Vagina (tissue), 2 donors: ENCODE measurements around the gene OR2B2. TPM values are rescaled to one million over a fixed set of nuclear protein-coding genes. Genes with fewer than 3 reads are reported as not detected.
A peak's percentile ranks its signal among the peaks of the same experiment; 100 is the strongest.

Source experiments
- DNase-seq, 2 donors: peaks; one replicate each; pipeline ENCODE4 v3.0.0-alpha.2; 2017; ENCODE audit errors: extremely low spot score in 2 of 2
- H3K27ac ChIP-seq: fragments of 200-600 bp; sonication (generic); one replicate; pipeline ENCODE4 v1.5.1; 2019
- H3K27me3 ChIP-seq: fragments of 200-600 bp; sonication (generic); one replicate; pipeline ENCODE4 v1.5.1; 2019
- H3K36me3 ChIP-seq, 2 donors: fragments of 200-600 bp; sonication (generic); one replicate each; pipeline ENCODE4 v1.5.1; 2017 to 2019
- H3K4me1 ChIP-seq: fragments of 200-600 bp; sonication (generic); one replicate; pipeline ENCODE4 v1.5.1; 2019
- H3K4me3 ChIP-seq, 2 donors: fragments of 200-600 bp; sonication (generic); 1 replicate in 1 of 2; 2 replicates in 1 of 2; pipeline ENCODE4 v1.5.1; 2016 to 2019
- H3K9me3 ChIP-seq: fragments of 200-600 bp; sonication (generic); one replicate; pipeline ENCODE4 v1.5.1; 2019
- POLR2A ChIP-seq, 2 donors: fragments of 450-650 bp; IDR thresholded peaks; one replicate each; pipeline ENCODE4 v1.6.1; 2017; ENCODE audit warnings: antibody characterized with exemption in 2 of 2, mild to moderate bottlenecking in 2 of 2, moderate library complexity in 2 of 2
- POLR2AphosphoS5 ChIP-seq, 2 donors: sonication (generic); formaldehyde crosslinking; IDR thresholded peaks; one replicate each; pipeline ENCODE4 v1.9.0; 2017; ENCODE audit warnings: antibody characterized with exemption in 2 of 2, mild to moderate bottlenecking in 2 of 2, low read depth in 1 of 2; ENCODE audit not compliant: insufficient read depth in 1 of 2
- intact Hi-C: fragments of 100-400 bp; cut with DNase I; formaldehyde crosslinking; loops from one replicate; pipeline ENCODE4 v1.15.1; 2023
- total RNA-seq: library from RNA; depleted of rRNA; stranded (reverse); fragments of >200 nt; gene quantifications from one replicate; pipeline ENCODE4 v1.2.3, GENCODE V29; 2016
- TF ChIP-seq, protein P1 (sequence below), 3 experiments: fragments of 450-650 bp in 2 of 3; fragments of 200-600 bp in 1 of 3; sonication (generic) in 1 of 3; IDR thresholded peaks; one replicate each; pipeline ENCODE4 v1.5.1; 2017 to 2019; ENCODE audit warnings: antibody characterized with exemption in 3 of 3, mild to moderate bottlenecking in 2 of 3, moderate library complexity in 2 of 3

The OR2B2 gene
- total RNA-seq, 1 donor from 2014 or later, result not detected

DNA sequence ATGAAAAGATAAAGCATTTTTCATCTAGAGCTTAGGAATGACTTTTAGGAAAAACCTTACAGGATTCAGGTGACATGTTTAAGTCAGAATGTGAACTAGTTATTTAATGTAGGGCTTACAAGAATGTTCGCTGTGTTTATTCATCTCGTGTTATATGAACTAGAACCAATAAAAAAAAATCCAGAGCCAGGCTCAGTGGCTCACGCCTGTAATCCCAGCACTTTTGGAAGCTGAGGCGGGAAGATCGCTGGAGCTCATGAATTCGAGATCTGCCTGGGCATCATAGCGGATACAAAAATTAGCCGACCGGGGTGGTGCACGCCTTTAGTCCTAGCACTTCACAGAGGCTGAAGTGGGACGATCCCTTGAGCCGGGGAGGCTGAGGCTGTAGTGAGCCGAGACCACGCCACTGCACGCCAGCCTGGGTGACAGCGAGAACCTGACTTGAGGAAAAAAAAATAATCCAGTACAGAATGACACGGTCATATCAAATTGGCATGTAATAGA, 46.3 kb downstream of the OR2B2 start:
- intact Hi-C loops, result no loop called here
- no peaks in the 10 kb centered on the region for H3K9me3 ChIP-seq
- no peaks in the 10 kb centered on the region for H3K36me3 ChIP-seq
- no peaks in the 10 kb centered on the region for H3K27me3 ChIP-seq
- H3K4me1 ChIP-seq, result peaks cover 41% of the 10 kb centered on the region
- no peak overlapping the region for H3K27ac ChIP-seq
- H3K4me3 ChIP-seq, result peak overlapping the region; percentile 55 to 62
- TF ChIP-seq, protein P1, sequence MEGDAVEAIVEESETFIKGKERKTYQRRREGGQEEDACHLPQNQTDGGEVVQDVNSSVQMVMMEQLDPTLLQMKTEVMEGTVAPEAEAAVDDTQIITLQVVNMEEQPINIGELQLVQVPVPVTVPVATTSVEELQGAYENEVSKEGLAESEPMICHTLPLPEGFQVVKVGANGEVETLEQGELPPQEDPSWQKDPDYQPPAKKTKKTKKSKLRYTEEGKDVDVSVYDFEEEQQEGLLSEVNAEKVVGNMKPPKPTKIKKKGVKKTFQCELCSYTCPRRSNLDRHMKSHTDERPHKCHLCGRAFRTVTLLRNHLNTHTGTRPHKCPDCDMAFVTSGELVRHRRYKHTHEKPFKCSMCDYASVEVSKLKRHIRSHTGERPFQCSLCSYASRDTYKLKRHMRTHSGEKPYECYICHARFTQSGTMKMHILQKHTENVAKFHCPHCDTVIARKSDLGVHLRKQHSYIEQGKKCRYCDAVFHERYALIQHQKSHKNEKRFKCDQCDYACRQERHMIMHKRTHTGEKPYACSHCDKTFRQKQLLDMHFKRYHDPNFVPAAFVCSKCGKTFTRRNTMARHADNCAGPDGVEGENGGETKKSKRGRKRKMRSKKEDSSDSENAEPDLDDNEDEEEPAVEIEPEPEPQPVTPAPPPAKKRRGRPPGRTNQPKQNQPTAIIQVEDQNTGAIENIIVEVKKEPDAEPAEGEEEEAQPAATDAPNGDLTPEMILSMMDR (IDR thresholded peaks at IDR 0.05), result no peak
- TF ChIP-seq POLR2A (IDR thresholded peaks at IDR 0.05), result no peak
- TF ChIP-seq POLR2AphosphoS5 (IDR thresholded peaks at IDR 0.05; ENCODE audit: insufficient read depth in 1 of 2, low read depth in 1 of 2), result no peak
- no peak for DNase-seq

DNA sequence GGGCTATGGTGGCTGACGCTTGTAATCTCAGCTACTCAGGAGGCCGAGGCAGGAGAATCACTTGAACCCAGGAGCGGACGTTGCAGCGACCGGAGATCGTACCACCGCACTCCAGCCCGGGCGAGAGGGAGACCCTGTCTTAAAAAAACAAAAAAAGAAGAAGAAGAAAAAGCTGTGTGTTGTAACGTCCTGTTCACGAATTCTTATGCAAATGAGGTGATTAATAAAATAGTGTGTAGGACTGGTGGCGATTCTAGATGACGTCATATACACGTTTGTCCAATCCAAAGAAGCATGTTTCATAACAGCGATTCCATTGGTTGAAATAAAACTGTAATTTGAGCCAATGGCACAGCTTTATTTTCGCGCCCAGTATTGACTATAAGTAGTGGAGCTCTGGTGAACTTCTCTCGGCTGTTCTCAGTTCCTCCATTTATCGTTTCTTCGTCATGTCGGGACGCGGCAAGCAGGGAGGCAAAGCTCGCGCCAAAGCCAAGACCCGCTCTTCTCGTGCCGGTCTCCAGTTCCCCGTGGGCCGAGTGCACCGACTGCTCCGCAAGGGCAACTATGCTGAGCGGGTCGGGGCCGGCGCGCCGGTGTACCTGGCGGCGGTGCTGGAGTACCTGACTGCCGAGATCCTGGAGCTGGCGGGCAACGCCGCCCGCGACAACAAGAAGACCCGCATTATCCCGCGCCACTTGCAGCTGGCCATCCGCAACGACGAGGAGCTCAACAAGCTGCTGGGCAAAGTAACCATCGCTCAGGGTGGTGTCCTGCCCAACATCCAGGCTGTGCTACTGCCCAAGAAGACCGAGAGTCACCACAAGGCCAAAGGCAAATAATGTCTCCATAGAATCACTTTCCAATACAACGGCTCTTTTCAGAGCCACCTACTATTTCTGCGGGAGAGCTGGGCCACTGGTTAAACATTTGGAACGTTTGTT, 47.0 kb downstream of the OR2B2 start:
- Histone ChIP-seq H3K27ac (peak overlapping the region; percentile 68), H3K9me3 (no peaks in the 10 kb centered on the region), H3K36me3 (no peaks in the 10 kb centered on the region), H3K27me3 (no peaks in the 10 kb centered on the region), H3K4me1 (peaks cover 41% of the 10 kb centered on the region), H3K4me3 (peak overlapping the region; percentile 55 to 62)
- intact Hi-C loops, result no loop called here
- DNase-seq, result no peak
- TF ChIP-seq POLR2AphosphoS5 (IDR thresholded peaks at IDR 0.05; ENCODE audit: insufficient read depth in 1 of 2, low read depth in 1 of 2), result peak; percentile 80 to 86
- TF ChIP-seq POLR2A (IDR thresholded peaks at IDR 0.05), result no peak
- TF ChIP-seq, protein P1 (IDR thresholded peaks at IDR 0.05), result no peak

DNA sequence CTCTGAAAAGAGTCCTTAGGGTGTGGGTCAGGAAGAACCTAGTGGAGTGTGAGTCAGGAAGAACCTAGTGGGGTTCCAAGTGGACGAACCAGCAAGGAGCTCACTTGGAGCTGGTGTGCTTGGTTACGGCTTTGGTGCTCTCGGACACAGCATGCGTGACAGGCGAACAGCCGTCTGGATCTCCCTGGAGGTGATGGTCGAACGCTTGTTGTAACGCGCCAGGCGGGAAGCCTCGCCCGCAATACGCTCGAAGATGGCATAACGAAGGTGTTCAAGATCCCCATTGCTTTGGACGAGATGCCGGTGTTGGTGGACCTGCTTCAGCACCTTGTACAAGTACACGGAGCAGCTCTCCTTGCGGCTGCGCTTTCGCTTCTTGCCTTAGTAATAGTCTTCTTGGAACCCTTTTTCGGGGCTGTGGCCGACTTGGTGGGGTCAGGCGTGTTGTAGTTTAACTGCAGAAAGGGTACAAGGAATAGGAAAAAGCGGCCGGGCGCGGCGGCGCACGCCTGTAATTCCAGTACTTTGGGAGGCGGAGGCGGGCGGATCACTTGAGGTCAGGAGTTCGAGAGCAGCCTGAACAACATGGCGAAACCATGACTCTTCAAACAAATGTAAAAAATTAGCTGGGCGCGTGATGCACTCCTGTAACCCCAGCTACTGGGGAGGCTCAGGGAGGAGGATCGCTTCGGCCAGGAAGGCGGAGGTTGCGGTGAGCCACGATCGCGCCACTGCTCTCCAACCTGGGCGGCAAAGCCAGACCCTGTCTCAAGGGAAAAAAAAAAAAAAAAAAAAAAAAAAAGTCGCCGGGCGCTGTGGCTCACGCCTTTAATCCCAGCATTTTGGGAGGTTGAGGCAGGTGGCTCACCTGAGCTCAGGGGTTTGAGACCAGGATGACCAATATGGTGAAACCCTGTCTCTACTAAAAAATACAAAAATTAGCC, 48.0 kb downstream of the OR2B2 start:
- peak overlapping the region; percentile 68 for H3K27ac ChIP-seq
- no peaks in the 10 kb centered on the region for H3K9me3 ChIP-seq
- peak overlapping the region; percentile 55 to 62 for H3K4me3 ChIP-seq
- H3K4me1 ChIP-seq, result peaks cover 41% of the 10 kb centered on the region
- no peaks in the 10 kb centered on the region for H3K27me3 ChIP-seq
- no peaks in the 10 kb centered on the region for H3K36me3 ChIP-seq
- intact Hi-C loops, result no loop called here
- TF ChIP-seq POLR2A (IDR thresholded peaks at IDR 0.05) (no peak), POLR2AphosphoS5 (IDR thresholded peaks at IDR 0.05; ENCODE audit: insufficient read depth in 1 of 2, low read depth in 1 of 2) (no peak)
- TF ChIP-seq, protein P1 (IDR thresholded peaks at IDR 0.05), result no peak
- no peak for DNase-seq

DNA sequence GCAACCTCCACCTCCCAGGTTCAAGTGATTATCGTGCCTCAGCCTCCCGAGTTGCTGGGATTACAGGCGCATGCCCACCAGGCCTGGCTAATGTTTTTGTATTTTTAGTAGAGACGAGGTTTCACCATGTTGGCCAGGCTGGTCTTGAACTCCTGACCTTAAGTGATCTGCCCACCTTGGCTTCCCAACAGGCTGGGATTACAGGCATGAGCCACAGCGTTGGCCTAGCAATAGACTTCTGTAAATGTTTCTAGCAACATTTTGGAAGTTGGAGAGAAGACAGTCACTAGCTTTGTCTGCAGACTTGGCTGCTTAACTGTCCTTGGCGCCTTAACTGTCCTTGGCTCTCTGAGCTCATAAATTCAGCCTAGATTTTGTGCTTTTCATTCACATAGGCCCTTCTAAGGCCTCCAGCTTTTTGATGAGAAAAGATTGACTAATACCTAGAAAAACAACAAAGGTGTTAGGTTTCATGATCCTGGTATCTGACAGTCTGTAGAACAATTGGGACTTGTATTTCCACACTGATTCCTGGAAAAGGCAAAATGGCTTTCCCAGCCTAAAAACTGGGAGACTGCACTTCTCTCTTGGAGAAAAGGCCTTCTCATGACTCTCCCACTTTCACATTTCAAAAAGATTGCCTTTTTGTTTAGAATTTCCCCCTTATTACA, 49.7 kb downstream of the OR2B2 start:
- Histone ChIP-seq H3K27ac (no peak overlapping the region), H3K4me3 (no peak overlapping the region), H3K4me1 (peaks cover 36% of the 10 kb centered on the region), H3K9me3 (no peaks in the 10 kb centered on the region), H3K27me3 (no peaks in the 10 kb centered on the region), H3K36me3 (no peaks in the 10 kb centered on the region)
- no peak for DNase-seq
- intact Hi-C loops, result no loop called here
- TF ChIP-seq, protein P1 (IDR thresholded peaks at IDR 0.05), result no peak
- TF ChIP-seq POLR2A (IDR thresholded peaks at IDR 0.05) (no peak), POLR2AphosphoS5 (IDR thresholded peaks at IDR 0.05; ENCODE audit: insufficient read depth in 1 of 2, low read depth in 1 of 2) (no peak)
